ENCODE measurements around the gene PPT1.
"Not testable (repeated sequence)": the region's sequence is repeated elsewhere in the genome, so short reads cannot be mapped to it uniquely, and the experiment has no call there.

PPT1 gene

GRCh38 chr1:40092706-40093639 lies 4.1 kb downstream of the PPT1 start:
- no peak overlapping the region for H2BK15ac ChIP-seq (ENCODE audit: low read depth, poor library complexity, severe bottlenecking)
- H3K4me2 ChIP-seq (ENCODE audit: low read length, poor library complexity, severe bottlenecking): no peak overlapping the region
- no peak overlapping the region for H2BK120ac ChIP-seq (ENCODE audit: low read depth, low read length)
- no peak overlapping the region for H4K91ac ChIP-seq (ENCODE audit: low read length)
- DNase-seq: peak; percentile 42
- no peak overlapping the region for H2AFZ ChIP-seq (ENCODE audit: low read depth, low read length)
- H2BK5ac ChIP-seq (ENCODE audit: low read depth, low read length, poor library complexity, severe bottlenecking): no peak overlapping the region
- H3K4me3 ChIP-seq (ENCODE audit: insufficient read depth in 1 of 2, low read depth in 1 of 2, low read length in 2 of 2): no peak overlapping the region
- no peak overlapping the region for H3K4ac ChIP-seq (ENCODE audit: low read depth in 1 of 2, low read length in 2 of 2)
- H3K36me3 ChIP-seq (ENCODE audit: control insufficient read depth in 1 of 2, insufficient read depth in 2 of 2, low read depth in 1 of 2, low read length in 2 of 2): peaks cover 6 to 49% of the 10 kb centered on the region in 2 experiments
- H3K14ac ChIP-seq (ENCODE audit: low read length in 2 of 2): no peak overlapping the region
- peaks cover 4% of the 10 kb centered on the region for H3K4me1 ChIP-seq (ENCODE audit: control insufficient read depth, insufficient read depth, low read depth, low read length)
- no peak overlapping the region for H2BK12ac ChIP-seq (ENCODE audit: low read length in 2 of 2)
- no peaks in the 10 kb centered on the region for H3K27me3 ChIP-seq (ENCODE audit: control insufficient read depth in 1 of 2, insufficient read depth in 1 of 2, low read length in 2 of 2)
- H3K18ac ChIP-seq (ENCODE audit: low read depth in 1 of 2, low read length in 2 of 2): no peak overlapping the region
- H3K23ac ChIP-seq (ENCODE audit: low read length in 2 of 2): no peak overlapping the region
- peaks cover 8% of the 10 kb centered on the region for H3K79me1 ChIP-seq (replicated peaks; ENCODE audit: low read length, poor library complexity, severe bottlenecking)
- no peak overlapping the region for H3K9ac ChIP-seq (ENCODE audit: low read length)
- no peaks in the 10 kb centered on the region for H3K9me3 ChIP-seq (ENCODE audit: control insufficient read depth, low read length)
- no peak overlapping the region for H3K27ac ChIP-seq (ENCODE audit: low read length, poor library complexity, severe bottlenecking)
- H4K8ac ChIP-seq (ENCODE audit: low read length): no peak overlapping the region
- H2AK5ac ChIP-seq (ENCODE audit: low read length, severe bottlenecking): no peak overlapping the region
- 100% methylated on average over 2 of the region's 6 CpGs for WGBS

GRCh38 chr1:40092241-40092640 lies 4.8 kb downstream of the PPT1 start:
- no peak overlapping the region for H2BK15ac ChIP-seq (ENCODE audit: low read depth, poor library complexity, severe bottlenecking)
- no peak overlapping the region for H3K4me2 ChIP-seq (ENCODE audit: low read length, poor library complexity, severe bottlenecking)
- no peak overlapping the region for H4K91ac ChIP-seq (ENCODE audit: low read length)
- no peak overlapping the region for H2AK5ac ChIP-seq (ENCODE audit: low read length, severe bottlenecking)
- H3K4me3 ChIP-seq (ENCODE audit: insufficient read depth in 1 of 2, low read depth in 1 of 2, low read length in 2 of 2): no peak overlapping the region
- H2BK5ac ChIP-seq (ENCODE audit: low read depth, low read length, poor library complexity, severe bottlenecking): no peak overlapping the region
- H3K4ac ChIP-seq (ENCODE audit: low read depth in 1 of 2, low read length in 2 of 2): no peak overlapping the region
- H4K8ac ChIP-seq (ENCODE audit: low read length): no peak overlapping the region
- H3K36me3 ChIP-seq (ENCODE audit: control insufficient read depth in 1 of 2, insufficient read depth in 2 of 2, low read depth in 1 of 2, low read length in 2 of 2): peaks cover 7 to 56% of the 10 kb centered on the region in 2 experiments
- no peak overlapping the region for H3K18ac ChIP-seq (ENCODE audit: low read depth in 1 of 2, low read length in 2 of 2)
- peak; percentile 17 for DNase-seq
- H3K27ac ChIP-seq (ENCODE audit: low read length, poor library complexity, severe bottlenecking): no peak overlapping the region
- no peak overlapping the region for H2BK12ac ChIP-seq (ENCODE audit: low read length in 2 of 2)
- WGBS: 100% methylated on average over 2 of the region's 2 CpGs
- H3K9me3 ChIP-seq (ENCODE audit: control insufficient read depth, low read length): no peaks in the 10 kb centered on the region
- H3K4me1 ChIP-seq (ENCODE audit: control insufficient read depth, insufficient read depth, low read depth, low read length): peaks cover 1% of the 10 kb centered on the region
- no peak overlapping the region for H3K14ac ChIP-seq (ENCODE audit: low read length in 2 of 2)
- peaks cover 8% of the 10 kb centered on the region for H3K79me1 ChIP-seq (replicated peaks; ENCODE audit: low read length, poor library complexity, severe bottlenecking)
- H3K23ac ChIP-seq (ENCODE audit: low read length in 2 of 2): no peak overlapping the region
- H2AFZ ChIP-seq (ENCODE audit: low read depth, low read length): no peak overlapping the region
- H3K9ac ChIP-seq (ENCODE audit: low read length): no peak overlapping the region
- no peaks in the 10 kb centered on the region for H3K27me3 ChIP-seq (ENCODE audit: control insufficient read depth in 1 of 2, insufficient read depth in 1 of 2, low read length in 2 of 2)
- H2BK120ac ChIP-seq (ENCODE audit: low read depth, low read length): no peak overlapping the region

- Histone ChIP-seq H4K8ac (ENCODE audit: low read length) (no peak overlapping the region), H3K4me1 (ENCODE audit: control insufficient read depth, insufficient read depth, low read depth, low read length) (no peaks in the 10 kb centered on the region), H3K14ac (ENCODE audit: low read length in 2 of 2) (no peak overlapping the region), H2AFZ (ENCODE audit: low read depth, low read length) (no peak overlapping the region), H3K79me1 (replicated peaks; ENCODE audit: low read length, poor library complexity, severe bottlenecking) (peaks cover 4% of the 10 kb centered on the region), H3K4ac (ENCODE audit: low read depth in 1 of 2, low read length in 2 of 2) (no peak overlapping the region), H2BK15ac (ENCODE audit: low read depth, poor library complexity, severe bottlenecking) (no peak overlapping the region), H2AK5ac (ENCODE audit: low read length, severe bottlenecking) (no peak overlapping the region), H3K4me3 (ENCODE audit: insufficient read depth in 1 of 2, low read depth in 1 of 2, low read length in 2 of 2) (no peak overlapping the region), H3K4me2 (ENCODE audit: low read length, poor library complexity, severe bottlenecking) (no peak overlapping the region), H2BK12ac (ENCODE audit: low read length in 2 of 2) (no peak overlapping the region), H3K18ac (ENCODE audit: low read depth in 1 of 2, low read length in 2 of 2) (no peak overlapping the region), H3K27ac (ENCODE audit: low read length, poor library complexity, severe bottlenecking) (peak overlapping the region; percentile 18), H3K9ac (ENCODE audit: low read length) (no peak overlapping the region), H3K36me3 (ENCODE audit: control insufficient read depth in 1 of 2, insufficient read depth in 2 of 2, low read depth in 1 of 2, low read length in 2 of 2) (peaks cover 17 to 70% of the 10 kb centered on the region in 2 experiments), H3K23ac (ENCODE audit: low read length in 2 of 2) (no peak overlapping the region), H2BK5ac (ENCODE audit: low read depth, low read length, poor library complexity, severe bottlenecking) (no peak overlapping the region), H4K91ac (ENCODE audit: low read length) (no peak overlapping the region), H3K27me3 (ENCODE audit: control insufficient read depth in 1 of 2, insufficient read depth in 1 of 2, low read length in 2 of 2) (no peaks in the 10 kb centered on the region), H3K9me3 (ENCODE audit: control insufficient read depth, low read length) (no peaks in the 10 kb centered on the region), H2BK120ac (ENCODE audit: low read depth, low read length) (no peak overlapping the region)
- 77% methylated on average over 4 of the region's 5 CpGs for WGBS
- DNase-seq: no peak
These were observed 6.2 kb downstream of the PPT1 start for GRCh38 chr1:40090652-40091355.

- H2BK120ac ChIP-seq (ENCODE audit: low read depth, low read length); H3K9ac ChIP-seq (ENCODE audit: low read length); H2AFZ ChIP-seq (ENCODE audit: low read depth, low read length); H2BK15ac ChIP-seq (ENCODE audit: low read depth, poor library complexity, severe bottlenecking); H3K4me1 ChIP-seq (ENCODE audit: control insufficient read depth, insufficient read depth, low read depth, low read length); H2BK12ac ChIP-seq (ENCODE audit: low read length in 2 of 2); H3K79me1 ChIP-seq (replicated peaks; ENCODE audit: low read length, poor library complexity, severe bottlenecking); H4K91ac ChIP-seq (ENCODE audit: low read length); H3K9me3 ChIP-seq (ENCODE audit: control insufficient read depth, low read length); H3K4ac ChIP-seq (ENCODE audit: low read depth in 1 of 2, low read length in 2 of 2); H3K18ac ChIP-seq (ENCODE audit: low read depth in 1 of 2, low read length in 2 of 2); H3K23ac ChIP-seq (ENCODE audit: low read length in 2 of 2); H3K14ac ChIP-seq (ENCODE audit: low read length in 2 of 2); H2AK5ac ChIP-seq (ENCODE audit: low read length, severe bottlenecking); H2BK5ac ChIP-seq (ENCODE audit: low read depth, low read length, poor library complexity, severe bottlenecking); H3K27ac ChIP-seq (ENCODE audit: low read length, poor library complexity, severe bottlenecking); H4K8ac ChIP-seq (ENCODE audit: low read length); H3K27me3 ChIP-seq (ENCODE audit: control insufficient read depth in 1 of 2, insufficient read depth in 1 of 2, low read length in 2 of 2); H3K4me2 ChIP-seq (ENCODE audit: low read length, poor library complexity, severe bottlenecking): not testable (repeated sequence)
- 26% methylated on average over 11 of the region's 11 CpGs for WGBS
- DNase-seq: peak; percentile 68
- peaks cover 29 to 81% of the 10 kb centered on the region in 2 experiments for H3K36me3 ChIP-seq (ENCODE audit: control insufficient read depth in 1 of 2, insufficient read depth in 2 of 2, low read depth in 1 of 2, low read length in 2 of 2)
- H3K4me3 ChIP-seq (ENCODE audit: insufficient read depth in 1 of 2, low read depth in 1 of 2, low read length in 2 of 2): peak overlapping the region in 1 of 2 experiments; percentile 24
These were observed 12.3 kb downstream of the PPT1 start for GRCh38 chr1:40084750-40085149.

Data from mesenchymal stem cell (in vitro differentiated cells and primary cell).